ENCODE results near the gene EFHC1. TPM values are rescaled to one million over a fixed set of nuclear protein-coding genes. Genes with fewer than 3 reads are reported as not detected.

The EFHC1 gene
- total RNA-seq, 1 experiment from 2014 or later = 15.5 TPM

GRCh38 chr6:52553719-52554118, 133.6 kb downstream of the EFHC1 start (continued):
- TF ChIP-seq PREB (CRISPR knock-in tag; IDR thresholded peaks at IDR 0.05; ENCODE audit: borderline replicate concordance) = no peak
- TF ChIP-seq FOXP4 (CRISPR knock-in tag; IDR thresholded peaks at IDR 0.05) = no peak
- no peak for TF ChIP-seq EMX1 (CRISPR knock-in tag; IDR thresholded peaks at IDR 0.05)
- no peak for TF ChIP-seq CBFB (CRISPR knock-in tag; IDR thresholded peaks at IDR 0.05; ENCODE audit: low read depth)

- no peak for TF ChIP-seq ZNF263 (CRISPR knock-in tag; IDR thresholded peaks at IDR 0.05; ENCODE audit: low read depth)
- TF ChIP-seq ATF6 (CRISPR knock-in tag; IDR thresholded peaks at IDR 0.05) = no peak
- TF ChIP-seq ZNF121 (CRISPR knock-in tag; IDR thresholded peaks at IDR 0.05) = peak; percentile 87
- TF ChIP-seq FOXP1 (CRISPR knock-in tag; IDR thresholded peaks at IDR 0.05; ENCODE audit: borderline replicate concordance) = no peak
- TF ChIP-seq IRF2 (CRISPR knock-in tag; IDR thresholded peaks at IDR 0.05; ENCODE audit: borderline replicate concordance, low read depth) = no peak
- TF ChIP-seq GABPB1 (CRISPR knock-in tag; IDR thresholded peaks at IDR 0.05) = no peak
- TF ChIP-seq AFF4 (CRISPR knock-in tag; IDR thresholded peaks at IDR 0.05; ENCODE audit: borderline replicate concordance) = no peak
- ChIA-PET POLR2A (interaction anchor here (0.6 kb wide), 1 partner anchor 12 kb away, joined by 3 read pairs; no protein-coding TSS in a partner anchor), CTCF (no interaction called here)
- DNase-seq (ENCODE audit: low spot score) (no peak), ATAC-seq (no peak)
- Mint-ChIP-seq H3K36me3 (no peaks in the 10 kb centered on the region), H3K4me1 (peaks cover 62% of the 10 kb centered on the region), H3K4me3 (no peak overlapping the region), H3K9me3 (no peaks in the 10 kb centered on the region), H3K27ac (no peak overlapping the region), H3K27me3 (ENCODE audit: low read depth) (no peaks in the 10 kb centered on the region)
These were observed 134.6 kb downstream of the EFHC1 start for GRCh38 chr6:52554684-52555280.

- no peak for ATAC-seq
- CTCF ChIA-PET = interaction anchor here (0.7 kb wide), 1 partner anchor 20 kb away, joined by 3 read pairs; no protein-coding TSS in a partner anchor
- peaks cover 55% of the 10 kb centered on the region for H3K4me1 Mint-ChIP-seq
- H3K4me3 Mint-ChIP-seq = no peak overlapping the region
- no peak for DNase-seq (ENCODE audit: low spot score)
- H3K27me3 Mint-ChIP-seq (ENCODE audit: low read depth) = no peaks in the 10 kb centered on the region
- no peaks in the 10 kb centered on the region for H3K36me3 Mint-ChIP-seq
- peak overlapping the region; percentile 58; the same call in 1 of the 2 replicates for H3K27ac Mint-ChIP-seq
- no peaks in the 10 kb centered on the region for H3K9me3 Mint-ChIP-seq
- POLR2A ChIA-PET = no interaction called here
- TF ChIP-seq ZNF138 (CRISPR knock-in tag; conservative IDR thresholded peaks at IDR 0.05) = no peak
- TF ChIP-seq NR1H2 (CRISPR knock-in tag; IDR thresholded peaks at IDR 0.05) = no peak
- no peak for TF ChIP-seq NFE2L1 (CRISPR knock-in tag; IDR thresholded peaks at IDR 0.05)
- no peak for TF ChIP-seq IRF2 (CRISPR knock-in tag; IDR thresholded peaks at IDR 0.05; ENCODE audit: borderline replicate concordance, low read depth)
- no peak for TF ChIP-seq ZNF396 (CRISPR knock-in tag; IDR thresholded peaks at IDR 0.05; ENCODE audit: borderline replicate concordance)
- no peak for TF ChIP-seq FOXJ3 (CRISPR knock-in tag; IDR thresholded peaks at IDR 0.05; ENCODE audit: borderline replicate concordance)
- TF ChIP-seq ZBTB21 (CRISPR knock-in tag; IDR thresholded peaks at IDR 0.05; ENCODE audit: borderline replicate concordance) = no peak
- no peak for TF ChIP-seq ATF3 (CRISPR knock-in tag; conservative IDR thresholded peaks at IDR 0.05)
- TF ChIP-seq EMX1 (CRISPR knock-in tag; IDR thresholded peaks at IDR 0.05) = no peak
- TF ChIP-seq FOXP4 (CRISPR knock-in tag; IDR thresholded peaks at IDR 0.05) = no peak
- no peak for TF ChIP-seq TCF7 (CRISPR knock-in tag; IDR thresholded peaks at IDR 0.05; ENCODE audit: low read depth)
These were observed 135.5 kb downstream of the EFHC1 start for GRCh38 chr6:52555518-52556233.

Data from WTC11 (cell line).